GM19372 (cell line): ENCODE data around the gene NR1I2.
A peak's percentile ranks its signal among the peaks of the same experiment; 100 is the strongest.

Experiments
- ATAC-seq: cut with Tn5 transposase; IDR thresholded peaks from one replicate; pipeline ENCODE4 v1.9.1; 2021; ENCODE audit warnings: mild to moderate bottlenecking, low read depth, moderate library complexity; ENCODE audit not compliant: unreplicated experiment

The NR1I2 gene

GRCh38 chr3:119778811-119779210, 3.1 kb upstream of the NR1I2 start:
- ATAC-seq = no peak

GRCh38 chr3:119779731-119780383, 2.0 kb upstream of the NR1I2 start:
- peak; percentile 59 for ATAC-seq

GRCh38 chr3:119782460-119782859, 559 bp downstream of the NR1I2 start:
- no peak for ATAC-seq

GRCh38 chr3:119783255-119783654, 1.4 kb downstream of the NR1I2 start:
- no peak for ATAC-seq

- ATAC-seq = no peak
Measured at GRCh38 chr3:119783883-119784282, 2.0 kb downstream of the NR1I2 start.

GRCh38 chr3:119786409-119786808, 4.5 kb downstream of the NR1I2 start:
- ATAC-seq = no peak

GRCh38 chr3:119790369-119790768, 8.5 kb downstream of the NR1I2 start:
- no peak for ATAC-seq

GRCh38 chr3:119792270-119792669, 10.4 kb downstream of the NR1I2 start:
- no peak for ATAC-seq

GRCh38 chr3:119794401-119794800, 12.5 kb downstream of the NR1I2 start:
- no peak for ATAC-seq

GRCh38 chr3:119794971-119795612, 13.2 kb downstream of the NR1I2 start:
- ATAC-seq = no peak

GRCh38 chr3:119795849-119796248, 13.9 kb downstream of the NR1I2 start:
- no peak for ATAC-seq

GRCh38 chr3:119796368-119796767, 14.5 kb downstream of the NR1I2 start:
- ATAC-seq = no peak

- no peak for ATAC-seq
Measured at GRCh38 chr3:119796785-119797184, 14.9 kb downstream of the NR1I2 start.

- no peak for ATAC-seq
Measured at GRCh38 chr3:119800844-119801243, 18.9 kb downstream of the NR1I2 start.

- no peak for ATAC-seq
Measured at GRCh38 chr3:119808244-119808643, 26.3 kb downstream of the NR1I2 start.

GRCh38 chr3:119808843-119809242, 26.9 kb downstream of the NR1I2 start:
- ATAC-seq = no peak

- peak; percentile 21 for ATAC-seq
Measured at GRCh38 chr3:119809249-119810017, 27.5 kb downstream of the NR1I2 start.

GRCh38 chr3:119810018-119810435, 28.1 kb downstream of the NR1I2 start:
- ATAC-seq = peak; percentile 89

- ATAC-seq = no peak
Measured at GRCh38 chr3:119812491-119813058, 30.7 kb downstream of the NR1I2 start.

GRCh38 chr3:119815716-119816115, 33.8 kb downstream of the NR1I2 start:
- ATAC-seq = no peak

- no peak for ATAC-seq
Measured at GRCh38 chr3:119817071-119817470, 35.2 kb downstream of the NR1I2 start.
